ENCODE measurements around the gene VPS52.

GRCh38 chr6:33313105-33313708 lies 41.5 kb upstream of the VPS52 start:
- TF ChIP-seq EP300 (IDR thresholded peaks at IDR 0.05) (no peak), CTCF (IDR thresholded peaks at IDR 0.05) (peak in 1 of 6 experiments; percentile 1), POLR2A (IDR thresholded peaks at IDR 0.05) (no peak), POLR2AphosphoS5 (IDR thresholded peaks at IDR 0.05) (peak in 1 of 2 donors; percentile 26)
